HepG2 (cell line): ENCODE results near the gene BAZ2A. TPM values are rescaled to one million over a fixed set of nuclear protein-coding genes. Genes with fewer than 3 reads are reported as not detected.
A peak's percentile ranks its signal among the peaks of the same experiment; 100 is the strongest.

ENCODE experiments used
- ASH2L ChIP-seq: fragments of 300-600, 200-600 bp; sonication (generic); IDR thresholded peaks from 2 replicates; pipeline ENCODE4 v1.7.0; 2017; ENCODE audit warnings: low read depth, mild to moderate bottlenecking, moderate library complexity, mixed read lengths, low read length; ENCODE audit not compliant: insufficient read length
- CCDC6 ChIP-seq: sonication (generic); formaldehyde crosslinking; IDR thresholded peaks from 2 replicates; pipeline ENCODE4 v1.8.1; 2022; ENCODE audit warnings: mild to moderate bottlenecking, missing genetic modification reagents, moderate library complexity
- CHCHD3 ChIP-seq: sonication (generic); formaldehyde crosslinking; IDR thresholded peaks from 2 replicates; pipeline ENCODE4 v1.8.0; 2022; ENCODE audit warnings: mild to moderate bottlenecking, missing genetic modification reagents, moderate library complexity
- DDIT3 ChIP-seq: sonication (generic); formaldehyde crosslinking; IDR thresholded peaks from 2 replicates; pipeline ENCODE4 v1.4.0; 2020; ENCODE audit warnings: mild to moderate bottlenecking, missing genetic modification reagents
- FOXA3 ChIP-seq: IDR thresholded peaks from 2 replicates; pipeline ENCODE4 v1.6.1; 2016; ENCODE audit warnings: missing genetic modification reagents, missing compliant biosample characterization
- HMGA1 ChIP-seq: sonication (generic); formaldehyde crosslinking; conservative IDR thresholded peaks from 2 replicates; pipeline ENCODE4 v1.4.0; 2020; ENCODE audit warnings: missing genetic modification reagents
- MAX ChIP-seq: IDR thresholded peaks from 2 replicates; pipeline ENCODE4 v1.6.1; 2012; ENCODE audit warnings: inconsistent platforms
- MLLT10 ChIP-seq: sonication (generic); formaldehyde crosslinking; IDR thresholded peaks from 2 replicates; pipeline ENCODE4 v1.4.0; 2020; ENCODE audit warnings: missing genetic modification reagents
- NFATC3 ChIP-seq: sonication (generic); formaldehyde crosslinking; IDR thresholded peaks from 2 replicates; pipeline ENCODE4 v1.5.1; 2020; ENCODE audit warnings: mild to moderate bottlenecking, missing genetic modification reagents
- POLR2AphosphoS2 ChIP-seq: IDR thresholded peaks from 2 replicates; pipeline ENCODE4 v1.6.1; 2011; ENCODE audit warnings: low read depth, low read length, improper control_type of control experiment
- RARA ChIP-seq: IDR thresholded peaks from 2 replicates; pipeline ENCODE4 v1.6.1; 2016; ENCODE audit warnings: missing genetic modification reagents, missing compliant biosample characterization
- REXO4 ChIP-seq: sonication (generic); formaldehyde crosslinking; IDR thresholded peaks from 2 replicates; pipeline ENCODE4 v1.8.0; 2022; ENCODE audit warnings: missing genetic modification reagents, mild to moderate bottlenecking, borderline replicate concordance
- RORA ChIP-seq: sonication (generic); formaldehyde crosslinking; IDR thresholded peaks from 2 replicates; pipeline ENCODE4 v1.5.0; 2020; ENCODE audit warnings: mild to moderate bottlenecking, missing genetic modification reagents, moderate library complexity
- SPEN ChIP-seq: sonication (generic); formaldehyde crosslinking; IDR thresholded peaks from 2 replicates; pipeline ENCODE4 v1.5.1; 2020; ENCODE audit warnings: low read depth, mild to moderate bottlenecking, missing genetic modification reagents
- TEAD2 ChIP-seq: sonication (generic); formaldehyde crosslinking; IDR thresholded peaks from 2 replicates; pipeline ENCODE4 v1.9.0; 2021; ENCODE audit warnings: missing genetic modification reagents
- TMF1 ChIP-seq: sonication (generic); formaldehyde crosslinking; IDR thresholded peaks from 2 replicates; pipeline ENCODE4 v1.8.1; 2022; ENCODE audit warnings: low read depth, missing genetic modification reagents
- U2AF1 ChIP-seq: fragments of 200-400 bp; formaldehyde crosslinking; optimal IDR thresholded peaks from 2 replicates; pipeline ENCODE3; 2017; ENCODE audit warnings: mild to moderate bottlenecking, low read depth, low read length
- ZFP36 ChIP-seq: fragments of 150-350 bp; IDR thresholded peaks from 2 replicates; pipeline ENCODE4 v1.6.1; 2018; ENCODE audit warnings: borderline replicate concordance, low read length, low read depth; ENCODE audit not compliant: partially characterized antibody
- ZFP36L1 ChIP-seq: sonication (generic); formaldehyde crosslinking; IDR thresholded peaks from 2 replicates; pipeline ENCODE4 v1.8.0; 2022; ENCODE audit warnings: mild to moderate bottlenecking, missing genetic modification reagents, moderate library complexity
- ZNF274 ChIP-seq: sonication (generic); formaldehyde crosslinking; IDR thresholded peaks from 2 replicates; pipeline ENCODE4 v1.5.1; 2020; ENCODE audit warnings: mild to moderate bottlenecking, missing genetic modification reagents
- ZNF33A ChIP-seq: sonication (generic); formaldehyde crosslinking; IDR thresholded peaks from 2 replicates; pipeline ENCODE4 v1.5.1; 2020; ENCODE audit warnings: missing genetic modification reagents, mild to moderate bottlenecking, moderate library complexity, borderline replicate concordance
- ZNF468 ChIP-seq: sonication (generic); formaldehyde crosslinking; IDR thresholded peaks from 2 replicates; pipeline ENCODE4 v1.8.0; 2022; ENCODE audit warnings: mild to moderate bottlenecking, moderate library complexity, missing genetic modification reagents
- ZNF547 ChIP-seq: sonication (generic); formaldehyde crosslinking; IDR thresholded peaks from 2 replicates; pipeline ENCODE4 v1.5.1; 2020; ENCODE audit warnings: mild to moderate bottlenecking, missing genetic modification reagents
- ZNF572 ChIP-seq: sonication (generic); formaldehyde crosslinking; IDR thresholded peaks from 2 replicates; pipeline ENCODE4 v1.5.1; 2020; ENCODE audit warnings: mild to moderate bottlenecking, missing genetic modification reagents
- ZNF670 ChIP-seq: sonication (generic); formaldehyde crosslinking; IDR thresholded peaks from 2 replicates; pipeline ENCODE4 v1.8.0; 2022; ENCODE audit warnings: mild to moderate bottlenecking, missing genetic modification reagents, borderline replicate concordance
- ZNF737 ChIP-seq: sonication (generic); formaldehyde crosslinking; IDR thresholded peaks from 2 replicates; pipeline ENCODE4 v1.5.0; 2020; ENCODE audit warnings: missing genetic modification reagents, mild to moderate bottlenecking, borderline replicate concordance
- polyA plus RNA-seq, 8 experiments: library from polyadenylated mRNA; depleted of rRNA in 3 of 8; stranded (reverse) in 7 of 8; unstranded in 1 of 8; fragments of >200 nt; fragmentation: Illumina TruSeq in 4 of 8; extraction: Trizol in 4 of 8; gene quantifications; 2 replicates each; pipeline versions ENCODE4 v1.2.1 to v1.2.3, GENCODE V29; 2011 to 2016; ENCODE audit warnings: low read depth in 4 of 8, missing spikeins in 1 of 8, mixed read lengths in 1 of 8; ENCODE audit not compliant: insufficient read depth in 1 of 8
- total RNA-seq, 5 experiments: library from RNA; depleted of rRNA; stranded (reverse); fragments of >200 nt; fragmentation: Illumina TruSeq; extraction: Trizol; gene quantifications; 2 replicates each; pipeline ENCODE4 v1.2.3, GENCODE V29; 2016; ENCODE audit warnings: low read depth in 1 of 5
- TF ChIP-seq, protein P1 (sequence below): sonication (generic); formaldehyde crosslinking; IDR thresholded peaks from 2 replicates; pipeline ENCODE4 v1.5.0; 2020; ENCODE audit warnings: mild to moderate bottlenecking, missing genetic modification reagents, moderate library complexity

BAZ2A gene
- total and polyA plus RNA-seq, 2 of the 13 experiments (the other 11 are each of a cell fraction or from before 2014, with no cell fraction given), result 21.8 to 73.5 TPM

DNA sequence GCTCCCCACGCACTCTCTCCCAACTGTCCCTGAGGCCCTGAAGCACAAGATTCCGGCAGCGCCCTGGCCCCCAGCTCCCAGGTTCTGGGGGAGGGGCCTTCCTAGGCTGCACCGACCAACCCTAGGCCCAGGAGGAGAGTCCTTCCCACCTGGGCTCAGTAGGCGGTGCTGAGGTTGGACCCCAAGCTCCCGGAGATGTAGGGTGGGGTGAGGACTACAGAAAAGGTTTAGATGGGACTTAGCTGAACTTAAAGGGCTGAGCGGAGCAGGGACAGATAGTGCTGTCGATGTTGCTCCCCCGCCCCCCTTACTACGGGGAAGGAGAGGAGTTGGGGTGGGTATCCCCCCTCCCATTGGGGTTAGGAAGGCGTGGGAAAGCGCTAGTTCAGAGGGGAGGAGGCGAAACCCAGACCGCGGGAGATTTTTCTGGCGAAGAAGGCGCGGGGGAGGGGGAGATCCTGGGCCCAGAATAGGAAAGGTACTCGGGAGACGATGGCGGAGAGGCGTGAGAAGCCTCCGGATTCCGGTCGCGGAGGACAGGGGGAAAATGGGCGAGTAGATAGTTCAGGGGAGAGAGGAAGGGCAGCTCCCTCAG is 4.2 kb upstream of the BAZ2A start (continued):
- TF ChIP-seq TMF1, result 0 out of 2 replicates have a peak, but pooled peaks have one; percentile 42
- TF ChIP-seq, protein P1, sequence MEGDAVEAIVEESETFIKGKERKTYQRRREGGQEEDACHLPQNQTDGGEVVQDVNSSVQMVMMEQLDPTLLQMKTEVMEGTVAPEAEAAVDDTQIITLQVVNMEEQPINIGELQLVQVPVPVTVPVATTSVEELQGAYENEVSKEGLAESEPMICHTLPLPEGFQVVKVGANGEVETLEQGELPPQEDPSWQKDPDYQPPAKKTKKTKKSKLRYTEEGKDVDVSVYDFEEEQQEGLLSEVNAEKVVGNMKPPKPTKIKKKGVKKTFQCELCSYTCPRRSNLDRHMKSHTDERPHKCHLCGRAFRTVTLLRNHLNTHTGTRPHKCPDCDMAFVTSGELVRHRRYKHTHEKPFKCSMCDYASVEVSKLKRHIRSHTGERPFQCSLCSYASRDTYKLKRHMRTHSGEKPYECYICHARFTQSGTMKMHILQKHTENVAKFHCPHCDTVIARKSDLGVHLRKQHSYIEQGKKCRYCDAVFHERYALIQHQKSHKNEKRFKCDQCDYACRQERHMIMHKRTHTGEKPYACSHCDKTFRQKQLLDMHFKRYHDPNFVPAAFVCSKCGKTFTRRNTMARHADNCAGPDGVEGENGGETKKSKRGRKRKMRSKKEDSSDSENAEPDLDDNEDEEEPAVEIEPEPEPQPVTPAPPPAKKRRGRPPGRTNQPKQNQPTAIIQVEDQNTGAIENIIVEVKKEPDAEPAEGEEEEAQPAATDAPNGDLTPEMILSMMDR (CRISPR knock-in tag), result peak; percentile 10; the same call in 1 of the 2 replicates
- TF ChIP-seq MAX, result no peak
- no peak for TF ChIP-seq RARA (CRISPR knock-in tag)
- TF ChIP-seq ASH2L, result no peak
- TF ChIP-seq SPEN (CRISPR knock-in tag), result 0 out of 2 replicates have a peak, but pooled peaks have one; percentile 0
- TF ChIP-seq U2AF1, result no peak
- TF ChIP-seq CHCHD3 (CRISPR knock-in tag), result no peak
- TF ChIP-seq ZNF468 (CRISPR knock-in tag), result no peak
- peak; percentile 25; the same call in 1 of the 2 replicates for TF ChIP-seq CCDC6 (CRISPR knock-in tag)
- no peak for TF ChIP-seq ZNF670
- TF ChIP-seq HMGA1, result no peak
- no peak for TF ChIP-seq ZNF33A (CRISPR knock-in tag)
- TF ChIP-seq REXO4 (CRISPR knock-in tag), result 0 out of 2 replicates have a peak, but pooled peaks have one; percentile 13
- peak; percentile 70; the same call in 1 of the 2 replicates for TF ChIP-seq ZFP36L1 (CRISPR knock-in tag)
- no peak for TF ChIP-seq POLR2AphosphoS2
- TF ChIP-seq FOXA3 (CRISPR knock-in tag), result no peak
- TF ChIP-seq ZFP36, result no peak
- TF ChIP-seq ZNF737 (CRISPR knock-in tag), result no peak
- no peak for TF ChIP-seq NFATC3 (CRISPR knock-in tag)
- no peak for TF ChIP-seq ZNF274 (CRISPR knock-in tag)
- no peak for TF ChIP-seq TEAD2 (CRISPR knock-in tag)
- no peak for TF ChIP-seq MLLT10 (CRISPR knock-in tag)
- TF ChIP-seq DDIT3 (CRISPR knock-in tag), result no peak
- peak; percentile 16; the same call in 1 of the 2 replicates for TF ChIP-seq ZNF572 (CRISPR knock-in tag)
- TF ChIP-seq ZNF547 (CRISPR knock-in tag), result no peak
- TF ChIP-seq RORA (CRISPR knock-in tag), result no peak
